ENCODE measurements around the gene STX8.
"Not testable (repeated sequence)": the region's sequence is repeated elsewhere in the genome, so short reads cannot be mapped to it uniquely, and the experiment has no call there.

STX8 gene

GRCh38 chr17:9606453-9606852 lies 30.8 kb upstream of the STX8 start:
- Histone ChIP-seq H3K27ac (no peak overlapping the region), H3K4me3 (ENCODE audit: low read depth, low read length) (no peak overlapping the region), H3K9me3 (ENCODE audit: severe bottlenecking) (no peaks in the 10 kb centered on the region), H3K36me3 (no peaks in the 10 kb centered on the region), H3K27me3 (ENCODE audit: insufficient read depth, low read depth, severe bottlenecking) (no peaks in the 10 kb centered on the region)
- no peak for TF ChIP-seq CTCF (IDR thresholded peaks at IDR 0.05; ENCODE audit: low read depth, low read length)
- no peak for DNase-seq

GRCh38 chr17:9604583-9604982 lies 29.0 kb upstream of the STX8 start:
- not testable (repeated sequence) for H3K4me3 ChIP-seq (ENCODE audit: low read depth, low read length); DNase-seq; H3K9me3 ChIP-seq (ENCODE audit: severe bottlenecking); H3K27ac ChIP-seq; H3K36me3 ChIP-seq; H3K27me3 ChIP-seq (ENCODE audit: insufficient read depth, low read depth, severe bottlenecking)

DNA sequence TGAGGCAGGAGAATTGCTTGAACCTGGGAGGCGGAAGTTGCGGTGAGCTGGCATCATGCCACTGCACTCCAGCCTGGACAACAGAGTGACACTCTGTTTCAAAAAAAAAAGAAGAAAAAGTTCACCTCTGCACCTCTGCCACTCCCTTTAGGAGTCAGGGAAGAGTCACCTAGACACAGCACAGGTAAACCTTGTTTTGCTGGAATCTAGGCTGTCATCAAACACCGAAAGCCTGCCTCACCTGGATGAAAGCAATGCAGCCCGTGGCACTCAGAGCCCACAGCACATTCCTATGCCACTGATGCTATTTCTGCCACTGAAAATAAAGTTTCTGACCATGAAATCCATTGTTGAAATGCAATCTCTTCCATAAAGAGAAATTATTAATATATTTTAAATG lies 23.0 kb upstream of the STX8 start:
- DNase-seq = no peak
- H3K36me3 ChIP-seq = no peaks in the 10 kb centered on the region
- H3K4me3 ChIP-seq (ENCODE audit: low read depth, low read length) = no peak overlapping the region
- no peaks in the 10 kb centered on the region for H3K27me3 ChIP-seq (ENCODE audit: insufficient read depth, low read depth, severe bottlenecking)
- no peaks in the 10 kb centered on the region for H3K9me3 ChIP-seq (ENCODE audit: severe bottlenecking)
- TF ChIP-seq CTCF (IDR thresholded peaks at IDR 0.05; ENCODE audit: low read depth, low read length) = no peak
- H3K27ac ChIP-seq = no peak overlapping the region

- not testable (repeated sequence) for H3K36me3 ChIP-seq; H3K4me3 ChIP-seq (ENCODE audit: low read depth, low read length); DNase-seq; H3K27me3 ChIP-seq (ENCODE audit: insufficient read depth, low read depth, severe bottlenecking); H3K27ac ChIP-seq; H3K9me3 ChIP-seq (ENCODE audit: severe bottlenecking)
These were observed 22.0 kb upstream of the STX8 start for GRCh38 chr17:9597638-9598037.

- Histone ChIP-seq H3K4me3 (ENCODE audit: low read depth, low read length) (no peak overlapping the region), H3K27ac (no peak overlapping the region), H3K9me3 (ENCODE audit: severe bottlenecking) (no peaks in the 10 kb centered on the region), H3K27me3 (ENCODE audit: insufficient read depth, low read depth, severe bottlenecking) (no peaks in the 10 kb centered on the region), H3K36me3 (no peaks in the 10 kb centered on the region)
- no peak for TF ChIP-seq CTCF (IDR thresholded peaks at IDR 0.05; ENCODE audit: low read depth, low read length)
- no peak for DNase-seq
These were observed 18.4 kb upstream of the STX8 start for GRCh38 chr17:9594065-9594464.

DNA sequence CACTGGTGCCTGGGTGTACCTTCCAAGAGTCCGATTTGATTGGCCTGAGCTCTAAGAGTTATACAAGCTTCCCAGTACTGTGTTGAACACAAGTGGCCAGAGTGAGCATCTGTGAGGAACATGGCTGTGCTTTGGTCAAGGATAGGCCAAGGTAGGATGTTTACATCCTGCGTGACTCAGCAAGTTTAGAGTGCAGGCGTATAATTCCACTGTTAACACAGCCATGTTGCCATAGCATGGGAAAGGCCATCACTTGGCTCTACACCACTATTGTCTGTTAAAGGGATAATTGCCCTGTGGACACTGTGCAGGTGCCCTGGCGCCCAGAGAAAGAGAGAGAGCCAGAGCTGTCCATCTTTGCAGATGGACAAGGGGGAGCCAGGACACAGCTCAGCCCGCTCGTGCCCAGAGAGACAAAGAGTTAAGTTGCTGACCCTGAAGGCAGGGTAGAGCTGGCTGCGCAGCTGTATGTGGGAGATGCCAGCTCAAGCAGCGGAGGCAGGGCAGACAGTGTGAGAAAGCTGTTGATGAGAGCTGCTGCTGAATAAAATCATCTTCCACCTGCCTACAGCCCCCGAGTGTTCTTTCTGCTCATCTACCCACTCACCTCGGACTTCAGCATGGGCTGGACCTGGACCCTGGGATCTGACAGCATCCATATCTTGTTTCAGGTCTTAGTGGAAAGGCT lies 12.5 kb upstream of the STX8 start:
- DNase-seq = no peak
- Histone ChIP-seq H3K36me3 (no peaks in the 10 kb centered on the region), H3K27ac (no peak overlapping the region)

More for the DNA sequence above, 12.5 kb upstream of the STX8 start:
- Histone ChIP-seq H3K27me3 (ENCODE audit: insufficient read depth, low read depth, severe bottlenecking) (no peaks in the 10 kb centered on the region), H3K9me3 (ENCODE audit: severe bottlenecking) (peaks cover 5% of the 10 kb centered on the region), H3K4me3 (ENCODE audit: low read depth, low read length) (no peak overlapping the region)
- TF ChIP-seq CTCF (IDR thresholded peaks at IDR 0.05; ENCODE audit: low read depth, low read length) = no peak

Data from WERI-Rb-1 (cell line).